Natural killer cell treated with Interleukin-12 subunit alpha and Interleukin-12 subunit beta and Interleukin-15 and Interleukin-18, amount 100 ng/mL, for 72 hours (primary cell): ENCODE data around the gene CHRD. TPM values are rescaled to one million over a fixed set of nuclear protein-coding genes. Genes with fewer than 3 reads are reported as not detected.

Experiments used
- ATAC-seq, 2 donors: fragments of 150-1000 bp; cut with Tn5 transposase in 1 of 2; sonication (Bioruptor Pico), chemical (Tn5 transposase) in 1 of 2; 2 replicates each; pipeline ENCODE4 v1.10.0; 2021
- DNase-seq: peaks from one replicate; pipeline ENCODE4 v3.0.0; 2022; ENCODE audit warnings: low spot score
- H3K27ac Mint-ChIP-seq, 2 donors: 1 replicate in 1 of 2; 2 replicates in 1 of 2; pipeline ENCODE4 v1.8.0; 2022; ENCODE audit warnings: mixed read lengths in 2 of 2, mild to moderate bottlenecking in 1 of 2, moderate library complexity in 1 of 2
- H3K27me3 Mint-ChIP-seq, 2 donors: 1 replicate in 1 of 2; 2 replicates in 1 of 2; pipeline ENCODE4 v1.8.0; 2022; ENCODE audit warnings: mixed read lengths in 2 of 2
- H3K36me3 Mint-ChIP-seq: one replicate; pipeline ENCODE4 v1.8.0; 2022; ENCODE audit warnings: mixed read lengths
- H3K4me1 Mint-ChIP-seq, 2 donors: 1 replicate in 1 of 2; 2 replicates in 1 of 2; pipeline ENCODE4 v1.8.0; 2022; ENCODE audit warnings: low read depth in 2 of 2, mixed read lengths in 2 of 2, mild to moderate bottlenecking in 1 of 2
- H3K4me3 Mint-ChIP-seq: one replicate; pipeline ENCODE4 v1.8.0; 2022; ENCODE audit warnings: mixed read lengths
- H3K9me3 Mint-ChIP-seq: 2 replicates; pipeline ENCODE4 v1.8.0; 2022; ENCODE audit warnings: mixed read lengths
- total RNA-seq, 2 donors: library from RNA; stranded (reverse); gene quantifications; one replicate each; pipeline ENCODE4 v1.2.3, GENCODE V29; 2022

Gene CHRD
- total RNA-seq, 2 donors from 2014 or later = not detected

- no peaks in the 10 kb centered on the region for H3K27me3 Mint-ChIP-seq
- H3K27ac Mint-ChIP-seq = no peak overlapping the region
- H3K4me3 Mint-ChIP-seq = no peak overlapping the region
- DNase-seq (no peak), ATAC-seq (no peak)
- H3K9me3 Mint-ChIP-seq = no peaks in the 10 kb centered on the region
- no peaks in the 10 kb centered on the region for H3K36me3 Mint-ChIP-seq
- H3K4me1 Mint-ChIP-seq = peaks cover 0 to 12% of the 10 kb centered on the region in 2 donors
Measured at GRCh38 chr3:184352149-184352785, 27.6 kb upstream of the CHRD start.

- no peak for ATAC-seq
- Mint-ChIP-seq H3K36me3 (no peaks in the 10 kb centered on the region), H3K27ac (no peak overlapping the region), H3K4me3 (no peak overlapping the region), H3K4me1 (peaks cover 0 to 8% of the 10 kb centered on the region in 2 donors), H3K27me3 (no peaks in the 10 kb centered on the region), H3K9me3 (no peaks in the 10 kb centered on the region)
- DNase-seq = no peak
Measured at GRCh38 chr3:184352897-184353545, 26.8 kb upstream of the CHRD start.

- no peaks in the 10 kb centered on the region for H3K27me3 Mint-ChIP-seq
- no peaks in the 10 kb centered on the region for H3K9me3 Mint-ChIP-seq
- peaks cover 0 to 8% of the 10 kb centered on the region in 2 donors for H3K4me1 Mint-ChIP-seq
- DNase-seq (no peak), ATAC-seq (no peak)
- no peaks in the 10 kb centered on the region for H3K36me3 Mint-ChIP-seq
- peak overlapping the region in 1 of 2 donors; percentile 76 for H3K27ac Mint-ChIP-seq
- H3K4me3 Mint-ChIP-seq = peak overlapping the region; percentile 38
Measured at GRCh38 chr3:184353546-184353941, 26.3 kb upstream of the CHRD start.

GRCh38 chr3:184354121-184354728 lies 25.6 kb upstream of the CHRD start:
- Mint-ChIP-seq H3K9me3 (no peaks in the 10 kb centered on the region), H3K27me3 (no peaks in the 10 kb centered on the region), H3K4me3 (peak overlapping the region; percentile 38), H3K27ac (peak overlapping the region in 1 of 2 donors; percentile 76), H3K4me1 (peaks cover 0 to 8% of the 10 kb centered on the region in 2 donors), H3K36me3 (no peaks in the 10 kb centered on the region)
- ATAC-seq = peak; percentile 84 to 92
- DNase-seq = no peak

- Mint-ChIP-seq H3K36me3 (no peaks in the 10 kb centered on the region), H3K9me3 (no peaks in the 10 kb centered on the region), H3K4me3 (no peak overlapping the region), H3K27ac (peak overlapping the region in 1 of 2 donors; percentile 38), H3K27me3 (no peaks in the 10 kb centered on the region), H3K4me1 (peaks cover under 1 to 9% of the 10 kb centered on the region in 2 donors)
- DNase-seq = no peak
- ATAC-seq = no peak
Measured at GRCh38 chr3:184354754-184355153, 25.1 kb upstream of the CHRD start.

GRCh38 chr3:184355261-184356040 lies 24.4 kb upstream of the CHRD start:
- Mint-ChIP-seq H3K4me3 (no peak overlapping the region), H3K9me3 (no peaks in the 10 kb centered on the region), H3K4me1 (peaks cover 6 to 13% of the 10 kb centered on the region in 2 donors), H3K27ac (peak overlapping the region in 1 of 2 donors; percentile 38), H3K36me3 (no peaks in the 10 kb centered on the region), H3K27me3 (no peaks in the 10 kb centered on the region)
- no peak for ATAC-seq
- no peak for DNase-seq

GRCh38 chr3:184357248-184358123 lies 22.4 kb upstream of the CHRD start:
- peaks cover 11 to 15% of the 10 kb centered on the region in 2 donors for H3K4me1 Mint-ChIP-seq
- ATAC-seq = no peak
- H3K27ac Mint-ChIP-seq = no peak overlapping the region
- H3K36me3 Mint-ChIP-seq = no peaks in the 10 kb centered on the region
- H3K9me3 Mint-ChIP-seq = no peaks in the 10 kb centered on the region
- H3K4me3 Mint-ChIP-seq = no peak overlapping the region
- DNase-seq = no peak
- no peaks in the 10 kb centered on the region for H3K27me3 Mint-ChIP-seq

GRCh38 chr3:184358124-184358767 lies 21.6 kb upstream of the CHRD start:
- H3K9me3 Mint-ChIP-seq = no peaks in the 10 kb centered on the region
- H3K27ac Mint-ChIP-seq = no peak overlapping the region
- ATAC-seq = no peak
- no peaks in the 10 kb centered on the region for H3K36me3 Mint-ChIP-seq
- H3K27me3 Mint-ChIP-seq = no peaks in the 10 kb centered on the region
- H3K4me1 Mint-ChIP-seq = peaks cover 14 to 18% of the 10 kb centered on the region in 2 donors
- DNase-seq = no peak
- no peak overlapping the region for H3K4me3 Mint-ChIP-seq

GRCh38 chr3:184358921-184359350 lies 20.9 kb upstream of the CHRD start:
- no peak overlapping the region for H3K27ac Mint-ChIP-seq
- ATAC-seq = no peak
- no peak overlapping the region for H3K4me3 Mint-ChIP-seq
- no peaks in the 10 kb centered on the region for H3K36me3 Mint-ChIP-seq
- no peak for DNase-seq
- peaks cover 18 to 20% of the 10 kb centered on the region in 2 donors for H3K4me1 Mint-ChIP-seq
- no peaks in the 10 kb centered on the region for H3K27me3 Mint-ChIP-seq
- no peaks in the 10 kb centered on the region for H3K9me3 Mint-ChIP-seq

GRCh38 chr3:184359610-184360009 lies 20.2 kb upstream of the CHRD start:
- no peak for DNase-seq
- H3K27me3 Mint-ChIP-seq = no peaks in the 10 kb centered on the region
- H3K4me3 Mint-ChIP-seq = peak overlapping the region; percentile 65
- H3K36me3 Mint-ChIP-seq = peaks cover 4% of the 10 kb centered on the region
- H3K9me3 Mint-ChIP-seq = no peaks in the 10 kb centered on the region
- peaks cover 20 to 26% of the 10 kb centered on the region in 2 donors for H3K4me1 Mint-ChIP-seq
- H3K27ac Mint-ChIP-seq = no peak overlapping the region
- no peak for ATAC-seq

- DNase-seq (no peak), ATAC-seq (no peak)
- Mint-ChIP-seq H3K27ac (no peak overlapping the region), H3K4me3 (peak overlapping the region; percentile 89), H3K27me3 (no peaks in the 10 kb centered on the region), H3K4me1 (peaks cover 27 to 32% of the 10 kb centered on the region in 2 donors), H3K36me3 (peaks cover 10% of the 10 kb centered on the region), H3K9me3 (no peaks in the 10 kb centered on the region)
Measured at GRCh38 chr3:184360070-184360928, 19.6 kb upstream of the CHRD start.
